HepG2 (cell line): ENCODE measurements around the gene ZNF653. TPM values are rescaled to one million over a fixed set of nuclear protein-coding genes. Genes with fewer than 3 reads are reported as not detected.

ENCODE experiments used
- AKNA ChIP-seq: sonication (generic); formaldehyde crosslinking; IDR thresholded peaks from 2 replicates; pipeline ENCODE4 v1.4.0; 2020; ENCODE audit warnings: missing genetic modification reagents, borderline replicate concordance
- GMEB1 ChIP-seq: sonication (generic); formaldehyde crosslinking; IDR thresholded peaks from 2 replicates; pipeline ENCODE4 v1.5.1; 2020; ENCODE audit warnings: missing genetic modification reagents, mild to moderate bottlenecking, borderline replicate concordance
- HIVEP1 ChIP-seq: sonication (generic); formaldehyde crosslinking; IDR thresholded peaks from 2 replicates; pipeline ENCODE4 v1.4.0; 2020; ENCODE audit warnings: mild to moderate bottlenecking, missing genetic modification reagents
- PRDM10 ChIP-seq: sonication (generic); formaldehyde crosslinking; IDR thresholded peaks from 2 replicates; pipeline ENCODE4 v1.4.0; 2020; ENCODE audit warnings: low read depth, missing genetic modification reagents
- RFX5 ChIP-seq: IDR thresholded peaks from 2 replicates; pipeline ENCODE4 v1.6.1; 2011; ENCODE audit warnings: low read depth, low read length, improper control_type of control experiment
- TCF7 ChIP-seq: sonication (generic); IDR thresholded peaks from 2 replicates; pipeline ENCODE4 v1.6.1; 2016; ENCODE audit warnings: antibody characterized with exemption, low read depth
- THAP11 ChIP-seq: IDR thresholded peaks from 2 replicates; pipeline ENCODE4 v1.6.1; 2016; ENCODE audit warnings: missing biosample characterization, missing genetic modification reagents
- ZMYM3 ChIP-seq: sonication (generic); formaldehyde crosslinking; IDR thresholded peaks from 2 replicates; pipeline ENCODE4 v1.5.1; 2020; ENCODE audit warnings: mild to moderate bottlenecking, missing genetic modification reagents
- ZNF138 ChIP-seq: sonication (generic); formaldehyde crosslinking; IDR thresholded peaks from 2 replicates; pipeline ENCODE4 v1.5.0; 2020; ENCODE audit warnings: mild to moderate bottlenecking, low read depth, missing genetic modification reagents
- ZNF354B ChIP-seq: sonication (generic); formaldehyde crosslinking; IDR thresholded peaks from 2 replicates; pipeline ENCODE4 v1.8.0; 2022; ENCODE audit warnings: mild to moderate bottlenecking, missing genetic modification reagents
- ZNF569 ChIP-seq: sonication (generic); formaldehyde crosslinking; IDR thresholded peaks from 2 replicates; pipeline ENCODE4 v1.5.0; 2020; ENCODE audit warnings: mild to moderate bottlenecking, missing genetic modification reagents, moderate library complexity, borderline replicate concordance
- polyA plus RNA-seq, 8 experiments: library from polyadenylated mRNA; depleted of rRNA in 3 of 8; stranded (reverse) in 7 of 8; unstranded in 1 of 8; fragments of >200 nt; fragmentation: Illumina TruSeq in 4 of 8; extraction: Trizol in 4 of 8; gene quantifications; 2 replicates each; pipeline versions ENCODE4 v1.2.1 to v1.2.3, GENCODE V29; 2011 to 2016; ENCODE audit warnings: low read depth in 4 of 8, missing spikeins in 1 of 8, mixed read lengths in 1 of 8; ENCODE audit not compliant: insufficient read depth in 1 of 8
- total RNA-seq, 5 experiments: library from RNA; depleted of rRNA; stranded (reverse); fragments of >200 nt; fragmentation: Illumina TruSeq; extraction: Trizol; gene quantifications; 2 replicates each; pipeline ENCODE4 v1.2.3, GENCODE V29; 2016; ENCODE audit warnings: low read depth in 1 of 5
- TF ChIP-seq, protein P1 (sequence below): sonication (generic); formaldehyde crosslinking; IDR thresholded peaks from 2 replicates; pipeline ENCODE4 v1.4.0; 2020; ENCODE audit warnings: missing genetic modification reagents
- TF ChIP-seq, protein P2 (sequence below): sonication (generic); formaldehyde crosslinking; IDR thresholded peaks from 2 replicates; pipeline ENCODE4 v1.5.0; 2020; ENCODE audit warnings: missing genetic modification reagents, mild to moderate bottlenecking, borderline replicate concordance

The ZNF653 gene
- total and polyA plus RNA-seq, 2 of the 13 experiments (the other 11 are each of a cell fraction or from before 2014, with no cell fraction given) = 4.7 to 7.1 TPM

GRCh38 chr19:11535792-11536595 is 30.4 kb upstream of the ZNF653 start (continued):
- TF ChIP-seq PRDM10 (CRISPR knock-in tag) (no peak), THAP11 (peak; percentile 71), HIVEP1 (CRISPR knock-in tag) (no peak), ZNF569 (CRISPR knock-in tag) (no peak), GMEB1 (CRISPR knock-in tag) (no peak), ZMYM3 (peak; percentile 82), ZNF354B (CRISPR knock-in tag) (no peak), AKNA (CRISPR knock-in tag) (no peak), RFX5 (peak; percentile 68; the same call in 1 of the 2 replicates), ZNF138 (CRISPR knock-in tag) (no peak), TCF7 (no peak)
- TF ChIP-seq, protein P1, sequence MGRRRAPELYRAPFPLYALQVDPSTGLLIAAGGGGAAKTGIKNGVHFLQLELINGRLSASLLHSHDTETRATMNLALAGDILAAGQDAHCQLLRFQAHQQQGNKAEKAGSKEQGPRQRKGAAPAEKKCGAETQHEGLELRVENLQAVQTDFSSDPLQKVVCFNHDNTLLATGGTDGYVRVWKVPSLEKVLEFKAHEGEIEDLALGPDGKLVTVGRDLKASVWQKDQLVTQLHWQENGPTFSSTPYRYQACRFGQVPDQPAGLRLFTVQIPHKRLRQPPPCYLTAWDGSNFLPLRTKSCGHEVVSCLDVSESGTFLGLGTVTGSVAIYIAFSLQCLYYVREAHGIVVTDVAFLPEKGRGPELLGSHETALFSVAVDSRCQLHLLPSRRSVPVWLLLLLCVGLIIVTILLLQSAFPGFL (CRISPR knock-in tag) = no peak
- TF ChIP-seq, protein P2, sequence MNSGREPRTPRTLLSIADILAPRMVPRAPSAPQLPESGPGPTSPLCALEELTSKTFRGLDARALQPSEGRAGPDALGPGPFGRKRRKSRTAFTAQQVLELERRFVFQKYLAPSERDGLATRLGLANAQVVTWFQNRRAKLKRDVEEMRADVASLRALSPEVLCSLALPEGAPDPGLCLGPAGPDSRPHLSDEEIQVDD (CRISPR knock-in tag) = no peak
